GM18867 (cell line): ENCODE results near the gene SCN7A.
"Not testable (repeated sequence)": the region's sequence is repeated elsewhere in the genome, so short reads cannot be mapped to it uniquely, and the experiment has no call there.

Experiments
- ATAC-seq: cut with Tn5 transposase; IDR thresholded peaks from one replicate; pipeline ENCODE4 v1.9.1; 2021; ENCODE audit warnings: mild to moderate bottlenecking, moderate library complexity; ENCODE audit not compliant: unreplicated experiment

The SCN7A gene

DNA sequence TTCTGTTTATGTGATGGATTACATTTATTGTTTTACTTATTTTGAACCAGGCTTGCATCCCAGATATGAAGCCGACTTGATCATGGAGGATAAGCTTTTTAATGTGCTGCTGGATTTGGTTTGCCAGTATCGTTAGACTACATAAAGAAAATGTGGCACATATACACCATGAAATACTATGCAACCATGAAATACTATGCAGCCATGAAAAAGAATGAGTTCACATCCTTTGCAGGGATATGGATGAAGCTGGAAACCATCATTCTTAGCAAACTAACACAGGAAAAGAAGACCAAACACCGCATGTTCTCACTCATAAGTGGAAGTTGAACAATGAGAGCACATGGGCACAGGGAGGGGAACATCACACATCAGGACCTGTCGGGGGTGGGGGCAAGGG is 38.2 kb downstream of the SCN7A start:
- ATAC-seq = not testable (repeated sequence)

DNA sequence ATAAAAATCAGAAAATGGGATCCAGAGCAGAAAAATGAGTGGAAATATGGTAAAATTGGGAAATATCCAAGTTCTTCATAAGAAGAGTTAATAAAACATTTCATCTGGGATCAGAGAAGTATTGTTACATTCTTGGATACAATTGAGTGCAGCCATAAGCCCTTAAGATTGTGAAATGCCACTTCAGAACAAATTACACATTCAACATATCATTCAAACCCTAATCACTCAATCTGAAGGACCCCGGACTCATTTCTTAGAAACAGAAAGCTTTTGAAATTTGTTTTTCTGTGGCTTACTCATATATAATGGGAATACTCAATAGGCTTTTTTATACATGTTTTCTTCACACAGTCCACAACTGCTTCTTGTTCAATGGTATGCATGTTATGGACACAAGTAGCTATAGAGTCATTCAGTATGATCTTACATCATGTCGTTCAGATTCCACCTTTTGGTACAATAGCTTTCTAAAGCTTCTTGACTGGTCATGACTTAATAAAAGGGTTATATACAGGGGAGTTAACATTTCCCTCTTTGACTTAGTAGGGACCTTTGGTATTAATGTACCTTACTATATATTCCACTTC is 39.9 kb downstream of the SCN7A start:
- no peak for ATAC-seq

DNA sequence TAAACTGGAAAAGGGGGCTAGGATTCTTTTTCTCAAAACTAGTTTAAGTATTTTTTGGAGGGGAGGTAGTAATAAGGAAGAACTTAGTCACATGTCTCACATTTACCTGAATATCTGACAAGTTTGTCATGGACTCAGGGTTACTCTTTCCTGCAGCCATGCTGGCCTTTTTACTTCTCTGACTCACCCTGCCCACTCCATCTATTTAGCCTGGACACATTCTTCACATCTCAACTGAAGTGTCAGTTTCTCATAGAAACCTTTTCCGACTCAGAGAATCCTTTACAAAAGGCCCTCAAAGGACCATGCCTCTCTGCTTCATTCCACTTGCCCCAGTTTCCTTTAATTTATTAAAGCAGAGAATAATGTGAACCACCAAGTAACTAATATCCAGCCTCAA is 42.6 kb downstream of the SCN7A start:
- ATAC-seq = no peak

DNA sequence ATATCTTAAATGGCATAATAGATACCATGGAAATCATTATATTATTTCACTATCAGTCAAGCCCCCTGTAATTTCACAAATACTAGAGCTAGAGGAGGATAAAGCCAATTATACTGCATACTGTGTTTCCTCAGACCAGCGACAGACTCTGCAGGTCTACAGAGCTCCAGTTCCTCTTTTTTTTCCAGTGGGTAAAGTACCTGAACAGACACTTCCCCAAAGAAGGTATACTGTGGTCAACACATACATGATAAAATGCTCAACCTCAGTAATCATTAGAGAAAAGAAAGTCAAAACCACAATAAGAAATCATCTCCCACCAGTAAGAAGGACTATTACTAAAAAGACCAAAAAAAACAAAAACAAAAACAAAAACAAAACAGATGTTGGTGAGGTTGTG is 44.6 kb downstream of the SCN7A start:
- ATAC-seq = peak; percentile 93

DNA sequence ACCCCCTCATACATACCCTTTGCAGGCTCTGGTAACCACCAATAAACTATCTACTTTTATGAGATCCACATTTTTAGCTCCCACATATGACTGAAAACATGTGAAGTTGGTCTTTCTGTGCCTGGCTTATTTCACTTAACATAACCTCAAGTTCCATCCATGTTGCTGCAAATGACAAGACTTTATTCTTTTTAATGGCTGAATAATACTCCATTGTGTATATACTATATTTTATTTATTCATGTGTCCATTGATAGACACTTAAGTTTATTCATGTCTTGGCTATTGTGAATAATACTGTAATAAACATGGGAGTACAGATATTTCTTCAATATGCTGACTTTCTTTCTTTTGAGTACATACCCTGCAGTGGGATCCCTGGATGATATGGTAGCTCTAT is 45.9 kb downstream of the SCN7A start:
- ATAC-seq = no peak

DNA sequence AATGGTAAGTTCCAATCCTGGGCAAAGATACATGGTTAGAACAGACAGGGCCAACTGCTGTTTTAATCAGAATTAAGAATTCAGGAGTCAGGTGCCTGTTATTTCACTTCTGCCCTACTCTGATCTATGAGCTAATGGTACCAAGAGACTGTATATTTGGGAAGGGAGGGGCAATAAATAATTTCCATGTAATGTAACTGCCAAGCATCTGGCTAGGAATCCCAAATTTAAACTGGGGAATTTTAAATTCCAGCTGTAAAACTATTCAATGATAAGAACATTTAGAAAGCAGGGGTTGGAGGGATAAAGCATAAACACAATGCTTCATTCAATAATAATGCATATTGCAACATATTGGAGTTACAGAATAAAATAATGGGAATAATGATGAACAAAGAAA is 49.7 kb downstream of the SCN7A start:
- no peak for ATAC-seq

DNA sequence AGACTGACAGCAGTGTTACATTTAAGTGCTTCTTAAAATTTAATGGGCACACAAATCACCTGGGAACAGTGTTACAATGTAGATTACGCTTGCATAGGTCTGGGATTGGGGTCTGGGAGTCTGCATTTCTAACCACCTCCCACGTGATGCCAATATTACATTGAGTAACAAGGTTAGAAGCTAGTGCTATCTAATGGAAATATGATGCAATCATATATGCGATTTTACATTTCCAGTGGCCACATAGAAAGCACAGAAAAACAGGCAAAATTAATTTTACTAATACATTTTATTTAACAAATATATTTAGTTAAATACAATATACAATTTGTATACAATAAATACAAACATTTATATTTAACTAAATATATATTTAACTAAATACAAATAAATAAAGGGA is 53.7 kb downstream of the SCN7A start:
- no peak for ATAC-seq

DNA sequence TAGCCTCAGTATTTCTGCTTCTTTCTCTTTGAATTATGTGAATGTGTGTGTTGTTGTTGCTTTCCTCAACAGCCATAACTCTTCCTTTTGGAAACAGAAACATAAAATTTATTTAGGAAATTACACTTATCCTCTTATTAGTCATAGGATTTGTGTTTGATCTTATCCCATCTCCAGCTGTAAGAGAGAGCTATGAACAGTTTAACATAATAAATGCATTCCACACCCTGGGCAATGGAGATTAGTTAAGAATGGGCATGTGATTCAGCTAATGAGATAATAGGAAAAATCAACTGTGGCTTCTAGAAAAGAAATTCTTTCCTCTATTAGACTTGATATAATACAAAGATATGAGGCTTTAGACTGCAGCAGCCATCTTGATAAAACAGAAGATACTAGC is 55.0 kb downstream of the SCN7A start:
- ATAC-seq = no peak

DNA sequence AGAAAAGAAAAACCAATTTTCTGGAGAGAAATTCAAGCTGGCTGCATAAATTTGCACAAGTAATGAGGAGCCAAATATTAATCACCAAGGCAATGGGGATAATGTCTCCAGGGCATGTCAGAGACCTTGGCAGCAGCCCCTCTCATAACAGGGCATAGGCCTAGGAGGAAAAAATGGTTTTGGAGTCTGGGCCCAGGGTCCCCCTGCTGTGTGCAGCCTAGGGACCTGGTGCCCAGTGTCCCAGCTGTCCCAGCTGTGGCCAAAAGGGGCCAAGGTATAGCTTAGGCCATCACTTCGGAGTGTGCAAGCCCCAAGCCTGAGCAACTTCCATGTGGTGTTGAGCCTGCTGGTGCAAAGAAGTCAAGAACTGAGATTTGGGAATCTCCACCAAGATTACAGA is 57.1 kb downstream of the SCN7A start:
- ATAC-seq = no peak

DNA sequence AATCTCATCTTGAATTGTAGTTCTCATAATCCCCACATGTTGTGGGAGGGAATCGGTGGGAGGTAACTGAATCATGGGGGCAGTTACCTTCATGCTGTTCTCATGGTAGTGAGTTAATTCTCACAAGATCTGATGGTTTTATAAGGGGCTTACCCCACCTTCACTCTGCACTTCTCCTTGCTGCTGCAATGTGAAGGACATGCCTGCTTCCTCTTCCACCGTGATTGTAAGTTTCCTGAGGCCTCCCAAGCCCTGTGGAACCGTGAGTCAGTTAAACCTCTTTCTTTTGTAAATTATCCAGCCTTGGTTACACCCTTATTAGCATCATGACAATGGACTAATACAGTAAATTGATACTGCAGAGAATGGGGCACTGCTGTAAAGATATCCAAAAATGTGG is 57.9 kb downstream of the SCN7A start:
- no peak for ATAC-seq

DNA sequence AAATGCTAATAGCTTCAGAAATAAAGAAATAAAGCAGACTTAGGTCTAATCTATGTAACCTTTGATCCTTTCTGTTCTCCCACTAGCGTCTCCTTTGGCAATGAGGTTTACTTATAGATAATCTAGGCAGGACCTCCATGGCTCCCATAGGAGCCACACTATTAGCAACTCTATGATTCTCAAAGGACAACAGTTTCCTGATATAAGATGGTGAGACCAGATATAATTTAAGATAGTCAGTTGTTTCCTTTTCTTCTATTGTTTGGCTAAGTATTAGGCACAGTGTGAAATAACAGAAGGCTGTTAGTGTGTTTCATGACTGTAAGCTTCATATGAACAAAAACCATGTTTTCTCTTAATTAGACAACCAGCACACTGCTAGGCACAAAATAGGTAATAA is 59.6 kb downstream of the SCN7A start:
- no peak for ATAC-seq

DNA sequence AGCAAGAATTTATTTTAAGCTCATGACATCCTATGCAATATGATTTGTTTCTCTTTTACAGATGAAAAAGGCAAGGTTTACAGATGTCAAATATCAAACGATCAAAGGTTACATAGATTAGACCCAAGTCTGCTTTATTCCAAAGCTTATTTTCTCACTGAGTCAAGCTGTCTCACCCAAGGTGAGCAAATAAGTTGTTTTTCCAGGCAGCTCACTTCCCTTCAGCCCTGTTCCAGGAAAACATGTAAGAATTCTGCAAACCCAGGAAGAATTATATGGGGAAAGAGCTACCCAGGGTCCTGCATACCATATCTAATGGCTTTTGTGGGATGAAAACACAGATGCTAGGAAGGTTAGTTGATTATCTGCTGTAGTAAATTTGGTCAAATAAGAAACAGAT is 60.6 kb downstream of the SCN7A start:
- no peak for ATAC-seq

DNA sequence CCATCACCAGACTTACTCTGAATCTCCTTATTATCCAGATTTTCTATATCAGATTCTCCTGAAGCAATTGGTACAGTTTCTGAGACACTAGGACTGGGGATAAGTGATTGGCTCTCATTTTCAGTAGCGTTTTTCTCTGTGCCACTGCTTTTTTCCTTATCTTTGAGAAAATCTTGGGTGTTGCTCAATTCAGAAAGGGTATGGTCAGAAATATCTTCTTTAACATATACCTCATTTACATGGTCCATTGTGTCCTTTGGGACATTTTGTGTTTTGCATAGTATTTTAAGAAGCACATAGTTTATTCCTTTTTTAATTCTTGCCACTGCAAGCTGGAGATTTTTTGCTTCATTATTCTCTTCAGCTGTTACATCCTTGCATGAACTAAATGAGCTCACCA is 61.7 kb downstream of the SCN7A start:
- ATAC-seq = no peak

DNA sequence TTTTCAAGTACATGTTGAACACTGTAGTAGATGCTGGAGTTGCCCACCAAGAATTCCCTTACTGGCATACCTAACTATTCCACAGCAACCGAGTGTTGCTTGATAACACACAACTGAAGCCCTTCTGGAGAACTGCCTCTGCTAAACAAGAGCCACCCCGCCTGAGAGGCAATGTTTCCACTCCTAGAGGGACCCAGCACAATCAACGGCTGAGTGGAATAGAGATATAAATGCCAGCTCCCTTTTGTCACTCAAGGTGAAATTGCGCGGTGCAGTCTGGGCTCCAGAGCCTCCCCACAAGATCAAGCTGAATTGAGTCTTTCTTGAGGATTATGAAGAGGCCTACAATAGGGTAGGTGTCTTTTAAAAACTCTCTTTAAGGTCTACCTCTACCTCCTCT is 69.2 kb downstream of the SCN7A start:
- no peak for ATAC-seq

DNA sequence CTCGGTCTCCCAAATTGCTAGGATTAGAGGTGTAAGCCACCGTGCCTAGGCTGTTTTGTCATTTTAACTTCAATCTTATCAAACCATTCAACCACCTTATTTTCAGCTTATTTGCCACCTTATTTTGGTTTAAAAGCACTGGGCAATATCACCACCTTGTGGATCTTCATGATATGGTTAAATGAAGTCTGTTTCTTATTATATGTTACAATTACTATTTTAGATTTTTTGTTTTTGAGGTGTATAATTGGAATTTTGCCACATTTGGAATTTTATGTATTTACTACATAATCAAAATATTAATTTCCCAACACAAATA is 74.5 kb downstream of the SCN7A start:
- no peak for ATAC-seq

DNA sequence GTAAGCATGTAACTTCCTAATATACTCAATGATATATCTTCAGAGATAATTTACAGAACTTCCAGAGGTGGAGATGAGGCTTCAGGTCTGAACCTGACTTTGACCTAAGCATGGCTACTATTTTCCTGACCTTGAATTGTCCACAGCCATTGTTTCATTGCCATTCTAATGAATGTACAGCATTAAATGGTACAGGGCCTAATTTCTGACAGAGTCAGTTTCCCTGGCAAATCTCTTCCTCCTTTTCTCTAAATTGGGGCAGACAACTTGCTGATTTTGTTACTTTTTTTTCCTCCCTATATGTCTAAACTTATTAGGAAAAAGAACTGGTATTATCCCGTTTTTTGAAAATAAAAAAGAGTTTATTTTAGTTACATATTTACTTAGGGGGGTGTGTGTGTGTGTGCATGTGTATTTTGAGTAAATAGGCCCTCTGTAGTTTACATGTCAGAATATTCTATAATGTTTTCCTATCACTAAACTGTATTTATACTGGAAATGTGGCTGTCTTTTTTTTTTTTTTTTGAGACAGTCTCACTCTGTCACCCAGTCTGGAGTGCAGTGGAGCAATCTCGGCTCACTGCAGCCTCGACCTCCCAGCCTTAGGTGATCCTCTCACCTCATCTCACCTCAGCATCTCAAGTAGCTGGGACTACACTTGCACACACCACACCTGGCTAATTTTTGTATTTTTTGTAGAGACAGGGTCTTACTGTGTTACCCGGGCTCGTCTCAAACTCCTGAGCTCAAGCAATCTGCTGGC is 75.0 kb downstream of the SCN7A start:
- no peak for ATAC-seq

DNA sequence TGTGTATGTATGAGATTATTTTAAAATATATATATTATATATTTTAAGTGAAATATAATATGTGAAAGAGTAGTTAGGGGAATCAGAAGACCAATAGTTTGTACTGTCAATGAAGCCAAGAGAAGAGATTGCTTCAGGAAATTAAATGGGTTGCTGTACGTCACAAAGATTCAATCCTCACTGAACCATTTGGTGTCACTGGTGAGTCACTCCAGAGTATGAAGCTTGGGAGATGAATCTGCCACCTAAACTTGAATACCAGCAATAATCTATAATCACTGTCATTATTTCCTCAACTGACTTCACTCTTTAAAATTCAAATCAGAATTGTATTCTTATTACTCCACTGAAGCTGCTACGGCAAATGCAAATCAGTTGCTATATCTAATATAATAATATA is 76.4 kb downstream of the SCN7A start:
- peak; percentile 81 for ATAC-seq

DNA sequence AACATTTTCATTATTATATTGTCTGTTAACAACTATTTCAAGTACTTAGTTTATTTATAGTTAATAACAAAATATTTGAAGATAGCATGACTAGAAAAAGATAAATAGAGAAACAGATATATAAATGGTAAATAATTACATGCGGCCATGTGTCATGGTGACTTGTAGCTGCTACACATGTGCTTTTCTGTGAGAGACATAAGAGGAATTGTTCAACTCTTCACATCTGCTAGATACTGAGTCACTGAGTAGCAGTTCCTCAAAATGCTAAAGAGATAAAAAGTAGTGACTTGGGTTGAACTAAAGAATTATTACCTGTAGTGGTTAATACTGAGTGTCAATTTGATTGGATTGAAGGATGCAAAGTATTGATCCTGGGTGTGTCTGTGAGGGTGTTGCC is 80.8 kb downstream of the SCN7A start:
- ATAC-seq = no peak

DNA sequence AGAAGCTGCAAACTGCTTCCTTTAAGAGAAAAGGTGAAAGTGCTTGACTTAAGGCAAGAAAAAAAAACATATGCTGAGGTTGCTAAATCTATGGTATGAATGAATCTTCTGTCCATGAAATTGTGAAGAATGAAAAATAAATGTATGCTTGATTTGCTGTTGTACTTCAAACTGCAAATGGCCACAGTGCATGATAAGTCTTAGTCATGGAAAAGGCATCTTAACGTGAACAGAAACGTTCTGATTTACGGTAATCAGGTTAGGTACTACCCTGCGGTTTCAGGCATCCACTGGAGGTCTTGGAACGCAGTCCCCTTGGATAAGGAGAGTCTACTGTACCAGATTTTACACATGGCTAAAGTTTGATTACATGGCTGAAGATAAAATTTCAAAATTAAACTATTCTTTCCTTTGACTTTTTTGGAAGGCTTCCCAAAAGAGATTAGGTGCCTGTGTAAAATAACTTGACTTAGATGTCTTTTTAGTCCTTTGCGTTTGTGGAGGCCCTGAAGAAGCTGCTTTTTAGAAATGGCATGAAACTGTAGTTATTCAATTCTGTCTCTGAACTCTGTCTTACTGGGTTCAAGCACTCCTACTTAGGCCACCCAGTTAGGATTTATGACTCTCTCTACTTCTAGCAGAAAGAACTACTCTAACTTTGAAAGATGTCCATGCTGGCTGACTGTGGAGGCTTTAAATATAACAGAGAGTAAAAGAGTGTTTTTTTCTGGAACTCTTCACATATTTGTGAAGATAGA is 82.4 kb downstream of the SCN7A start:
- no peak for ATAC-seq

DNA sequence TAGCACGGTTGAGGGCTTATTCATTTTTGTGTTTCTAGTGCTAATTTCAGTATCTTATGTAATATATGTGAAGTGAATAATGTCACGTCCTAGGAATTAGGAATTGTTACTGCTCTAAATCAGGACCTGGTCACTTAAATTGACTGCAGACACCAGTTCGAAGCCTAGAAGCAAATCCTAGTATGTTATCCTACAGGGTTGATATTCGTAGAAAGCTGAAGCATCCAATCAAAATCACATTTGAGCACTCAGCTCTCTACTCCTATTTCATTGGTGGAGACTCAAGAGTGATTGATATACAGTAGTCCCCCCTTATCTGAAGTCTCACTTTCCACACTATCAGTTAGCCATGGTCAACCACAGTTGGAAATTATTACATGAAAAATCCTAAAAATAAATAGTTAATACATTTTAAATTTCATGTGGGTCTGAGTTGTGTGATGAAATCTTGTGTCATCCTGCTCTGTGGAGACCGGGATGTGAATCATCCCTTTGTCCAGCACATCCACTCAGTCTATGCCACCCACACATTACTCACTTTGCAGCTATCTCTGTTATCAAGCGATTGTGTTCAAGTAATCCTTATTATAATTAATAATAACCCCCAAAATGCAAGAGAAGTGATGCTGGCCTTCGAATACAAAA is 83.1 kb downstream of the SCN7A start:
- no peak for ATAC-seq

DNA sequence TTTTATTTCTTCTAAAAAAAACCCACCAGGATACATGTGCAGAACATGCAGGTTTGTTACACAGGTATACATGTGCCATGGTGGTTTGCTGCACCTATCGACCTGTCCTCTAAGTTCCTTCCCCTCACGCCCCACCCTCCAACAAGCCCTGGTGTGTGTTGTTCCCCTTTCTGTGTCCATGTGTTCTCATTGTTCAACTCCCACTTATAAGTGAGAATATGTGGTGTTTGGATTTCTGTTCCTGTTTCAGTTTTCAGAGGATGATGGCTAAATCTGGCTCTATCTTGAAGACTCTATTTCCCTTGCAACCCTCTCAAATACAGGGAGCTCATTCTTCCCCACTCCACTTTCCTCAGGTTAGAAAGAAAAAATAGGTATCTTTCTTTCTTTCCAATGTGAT is 86.3 kb downstream of the SCN7A start:
- not testable (repeated sequence) for ATAC-seq

DNA sequence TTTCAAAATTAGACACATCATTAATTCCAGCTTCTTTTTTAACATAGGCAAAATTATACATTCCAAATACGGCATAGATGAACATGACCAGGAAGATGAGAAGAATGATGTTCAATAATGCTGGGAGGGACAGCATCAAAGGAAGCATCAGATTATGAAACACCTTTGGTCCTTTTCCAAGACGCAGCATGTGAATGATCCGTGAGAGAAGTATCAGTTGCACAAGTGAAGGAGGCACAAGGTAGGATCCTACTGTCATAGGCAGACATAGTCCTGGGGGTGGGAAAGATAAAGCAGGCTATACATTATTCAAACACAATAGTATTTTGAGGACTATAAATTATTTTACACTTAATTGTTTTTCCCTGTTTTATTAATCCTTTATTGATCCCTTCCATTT is 87.7 kb downstream of the SCN7A start:
- ATAC-seq = no peak
